Liver (tissue), 9 donors: ENCODE measurements around the gene PEMT. TPM values are rescaled to one million over a fixed set of nuclear protein-coding genes. Genes with fewer than 3 reads are reported as not detected.

ENCODE experiments used
- DNase-seq: peaks from one replicate; pipeline ENCODE4 v3.0.0-alpha.2; 2017; ENCODE audit warnings: low spot score
- H3K27ac ChIP-seq, 2 donors: one replicate each; pipeline ENCODE4 v1.7.0; 2013; ENCODE audit warnings: inconsistent platforms in 2 of 2, low read length in 2 of 2, control low read depth in 1 of 2, low read depth in 1 of 2, mild to moderate bottlenecking in 1 of 2
- H3K27me3 ChIP-seq, 4 donors: one replicate each; pipeline versions ENCODE4 v1.6.1 to v1.7.0; 2013; ENCODE audit warnings: low read length in 3 of 4, inconsistent platforms in 1 of 4, mild to moderate bottlenecking in 1 of 4, moderate library complexity in 1 of 4; ENCODE audit not compliant: control insufficient read depth in 4 of 4, insufficient read depth in 4 of 4
- H3K36me3 ChIP-seq, 4 donors: one replicate each; pipeline versions ENCODE4 v1.6.1 to v1.7.0; 2013; ENCODE audit warnings: low read length in 3 of 4, mild to moderate bottlenecking in 3 of 4, low read depth in 1 of 4, moderate library complexity in 1 of 4; ENCODE audit not compliant: control insufficient read depth in 4 of 4, insufficient read depth in 3 of 4
- H3K4me1 ChIP-seq, 4 donors: one replicate each; pipeline versions ENCODE4 v1.6.1 to v1.7.0; 2013; ENCODE audit warnings: low read length in 3 of 4, mild to moderate bottlenecking in 3 of 4, moderate library complexity in 1 of 4; ENCODE audit not compliant: control insufficient read depth in 4 of 4, insufficient read depth in 4 of 4
- H3K4me3 ChIP-seq, 3 donors: one replicate each; pipeline versions ENCODE4 v1.6.1 to v1.7.0; 2013; ENCODE audit warnings: low read length in 3 of 3, control low read depth in 1 of 3, low read depth in 1 of 3, mild to moderate bottlenecking in 1 of 3
- H3K9ac ChIP-seq, 2 donors: one replicate each; pipeline ENCODE4 v1.7.0; 2013; ENCODE audit warnings: low read length in 2 of 2, mild to moderate bottlenecking in 2 of 2, moderate library complexity in 2 of 2, control low read depth in 1 of 2, low read depth in 1 of 2
- H3K9me3 ChIP-seq, 4 donors: one replicate each; pipeline versions ENCODE4 v1.6.1 to v1.7.0; 2013; ENCODE audit warnings: low read length in 3 of 4; ENCODE audit not compliant: control insufficient read depth in 4 of 4
- EGR1 ChIP-seq, 2 donors: IDR thresholded peaks; 2 replicates each; pipeline ENCODE4 v1.6.1; 2016 to 2018; ENCODE audit warnings: antibody characterized with exemption in 2 of 2, low read depth in 2 of 2
- FOXA1 ChIP-seq: IDR thresholded peaks from 2 replicates; pipeline ENCODE4 v1.6.1; 2016; ENCODE audit warnings: antibody characterized with exemption
- FOXA2 ChIP-seq: IDR thresholded peaks from 2 replicates; pipeline ENCODE4 v1.6.1; 2016; ENCODE audit warnings: antibody characterized with exemption
- GABPA ChIP-seq, 2 donors: IDR thresholded peaks in 1 of 2; conservative IDR thresholded peaks in 1 of 2; 2 replicates each; pipeline ENCODE4 v1.6.1; 2016; ENCODE audit warnings: antibody characterized with exemption in 2 of 2, mild to moderate bottlenecking in 1 of 2, moderate library complexity in 1 of 2
- HNF4A ChIP-seq, 2 donors: conservative IDR thresholded peaks; 2 replicates each; pipeline ENCODE4 v1.6.1; 2016; ENCODE audit warnings: antibody characterized with exemption in 2 of 2, mild to moderate bottlenecking in 2 of 2
- HNF4G ChIP-seq: IDR thresholded peaks from 2 replicates; pipeline ENCODE4 v1.6.1; 2016; ENCODE audit warnings: antibody characterized with exemption
- JUND ChIP-seq, 2 donors: IDR thresholded peaks; 2 replicates each; pipeline ENCODE4 v1.6.1; 2016; ENCODE audit warnings: antibody characterized with exemption in 2 of 2
- NR2F2 ChIP-seq: IDR thresholded peaks from 2 replicates; pipeline ENCODE4 v1.6.1; 2016; ENCODE audit warnings: antibody characterized with exemption
- RAD21 ChIP-seq, 2 donors: IDR thresholded peaks; 2 replicates each; pipeline ENCODE4 v1.6.1; 2016; ENCODE audit warnings: antibody characterized with exemption in 2 of 2, mild to moderate bottlenecking in 2 of 2
- RXRA ChIP-seq, 2 donors: IDR thresholded peaks; 2 replicates each; pipeline ENCODE4 v1.6.1; 2017 to 2018; ENCODE audit warnings: antibody characterized with exemption in 2 of 2, mild to moderate bottlenecking in 1 of 2
- SP1 ChIP-seq: IDR thresholded peaks from 2 replicates; pipeline ENCODE4 v1.6.1; 2018; ENCODE audit warnings: antibody characterized with exemption, mild to moderate bottlenecking
- TAF1 ChIP-seq: conservative IDR thresholded peaks from 2 replicates; pipeline ENCODE4 v1.6.1; 2016; ENCODE audit warnings: antibody characterized with exemption, mild to moderate bottlenecking
- YY1 ChIP-seq: IDR thresholded peaks from 2 replicates; pipeline ENCODE4 v1.6.1; 2016; ENCODE audit warnings: antibody characterized with exemption, mild to moderate bottlenecking
- WGBS: extraction: QIAGEN DNeasy Blood & Tissue Kit; methylation state at CpG from one replicate; pipeline ENCODE4 v1.1.7; 2013; 5-methylcytosine and 5-hydroxymethylcytosine counted together
- polyA plus RNA-seq, 2 donors: library from polyadenylated mRNA; stranded (reverse) in 1 of 2; unstranded in 1 of 2; fragments of 200-250 nt in 1 of 2; fragments of >200 nt in 1 of 2; fragmentation: Nextera tagmentation in 1 of 2; extraction: Ambion mirVana in 1 of 2; gene quantifications; one replicate each; pipeline versions ENCODE4 v1.2.1 to v1.2.3, GENCODE V29; 2013 to 2015
- total RNA-seq, 2 donors: library from RNA; depleted of rRNA; stranded (reverse); fragments of >200 nt; gene quantifications; one replicate each; pipeline ENCODE4 v1.2.3, GENCODE V29; 2014
- TF ChIP-seq, protein P1 (sequence below): IDR thresholded peaks from 2 replicates; pipeline ENCODE4 v1.6.1; 2016; ENCODE audit warnings: antibody characterized with exemption
- TF ChIP-seq, protein P2 (sequence below): IDR thresholded peaks from 2 replicates; pipeline ENCODE4 v1.6.1; 2016; ENCODE audit warnings: antibody characterized with exemption
- TF ChIP-seq, protein P3 (sequence below): IDR thresholded peaks from 2 replicates; pipeline ENCODE4 v1.6.1; 2016; ENCODE audit warnings: antibody characterized with exemption, mild to moderate bottlenecking
- TF ChIP-seq, protein P4 (sequence below): IDR thresholded peaks from 2 replicates; pipeline ENCODE4 v1.6.1; 2016; ENCODE audit warnings: antibody characterized with exemption
- donor health status: healthy.
- donor health status: healthy.
- donor health status: healthy.
- donor health status: healthy.
- donor health status: healthy.

The PEMT gene
- total and polyA plus RNA-seq, 4 donors, result 64.6 to 211 (median 184) TPM

DNA sequence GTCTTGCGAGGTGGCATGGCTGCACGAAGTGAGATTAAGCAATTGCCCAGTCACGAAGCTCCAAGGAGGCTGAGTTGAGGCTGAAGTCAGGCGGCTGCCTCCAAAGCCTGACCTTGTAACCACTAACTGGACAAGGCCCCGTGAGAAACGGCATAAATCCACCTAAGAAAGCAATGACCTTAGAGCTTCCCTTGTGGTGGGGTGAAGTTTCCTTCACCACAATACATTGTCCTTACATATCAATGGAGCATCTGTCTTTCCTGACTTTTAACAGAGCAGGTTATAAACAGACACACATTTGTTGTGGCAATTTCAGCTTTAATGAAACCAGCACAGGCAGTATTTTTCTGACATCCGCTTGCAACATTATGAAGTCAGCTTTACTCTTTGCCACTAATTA, 117.2 kb downstream of the PEMT start:
- 80% methylated on average over 7 of the region's 7 CpGs for WGBS

DNA sequence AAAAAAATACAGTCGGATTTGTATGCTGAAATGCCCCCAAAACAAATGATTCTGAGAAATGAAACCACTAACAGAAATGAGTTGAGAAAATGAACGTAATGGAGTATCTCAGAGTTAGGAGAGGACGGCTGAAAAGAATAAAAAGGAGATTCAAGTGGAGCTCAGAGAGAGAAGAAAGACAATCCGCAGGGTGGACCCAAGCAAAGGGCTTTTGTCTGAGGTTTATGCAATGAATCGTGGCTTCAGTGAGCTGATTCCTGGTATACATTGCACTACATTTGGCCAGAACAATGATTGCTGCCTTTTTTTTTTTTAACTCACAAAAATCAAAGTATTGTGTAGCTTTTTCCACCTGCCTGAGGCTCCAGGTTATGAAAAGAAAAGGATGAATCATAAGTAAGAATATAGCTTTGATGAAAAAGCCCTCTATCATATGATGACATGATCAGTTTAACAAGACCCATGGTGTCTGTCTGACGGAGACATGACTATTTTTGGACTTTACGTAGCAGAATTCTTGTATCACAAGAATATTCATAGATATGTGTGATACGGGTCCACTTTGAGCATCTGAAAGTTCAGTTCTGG, 119.1 kb downstream of the PEMT start:
- H3K27me3 ChIP-seq, result no peaks in the 10 kb centered on the region
- DNase-seq, result no peak
- H3K4me3 ChIP-seq, result no peak overlapping the region
- no peaks in the 10 kb centered on the region for H3K36me3 ChIP-seq
- peaks cover 0 to 8% (median 1%) of the 10 kb centered on the region in 4 donors for H3K4me1 ChIP-seq
- WGBS, result 62% methylated on average over 8 of the region's 8 CpGs
- H3K9me3 ChIP-seq, result no peaks in the 10 kb centered on the region
- TF ChIP-seq HNF4A (conservative IDR thresholded peaks at IDR 0.05), result no peak
- TF ChIP-seq GABPA (IDR thresholded peaks at IDR 0.05 in 1 of 2, conservative IDR thresholded peaks at IDR 0.05 in 1 of 2), result no peak
- TF ChIP-seq, protein P1, sequence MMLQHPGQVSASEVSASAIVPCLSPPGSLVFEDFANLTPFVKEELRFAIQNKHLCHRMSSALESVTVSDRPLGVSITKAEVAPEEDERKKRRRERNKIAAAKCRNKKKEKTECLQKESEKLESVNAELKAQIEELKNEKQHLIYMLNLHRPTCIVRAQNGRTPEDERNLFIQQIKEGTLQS, result no peak
- no peak for TF ChIP-seq YY1
- TF ChIP-seq NR2F2, result no peak
- TF ChIP-seq, protein P2, sequence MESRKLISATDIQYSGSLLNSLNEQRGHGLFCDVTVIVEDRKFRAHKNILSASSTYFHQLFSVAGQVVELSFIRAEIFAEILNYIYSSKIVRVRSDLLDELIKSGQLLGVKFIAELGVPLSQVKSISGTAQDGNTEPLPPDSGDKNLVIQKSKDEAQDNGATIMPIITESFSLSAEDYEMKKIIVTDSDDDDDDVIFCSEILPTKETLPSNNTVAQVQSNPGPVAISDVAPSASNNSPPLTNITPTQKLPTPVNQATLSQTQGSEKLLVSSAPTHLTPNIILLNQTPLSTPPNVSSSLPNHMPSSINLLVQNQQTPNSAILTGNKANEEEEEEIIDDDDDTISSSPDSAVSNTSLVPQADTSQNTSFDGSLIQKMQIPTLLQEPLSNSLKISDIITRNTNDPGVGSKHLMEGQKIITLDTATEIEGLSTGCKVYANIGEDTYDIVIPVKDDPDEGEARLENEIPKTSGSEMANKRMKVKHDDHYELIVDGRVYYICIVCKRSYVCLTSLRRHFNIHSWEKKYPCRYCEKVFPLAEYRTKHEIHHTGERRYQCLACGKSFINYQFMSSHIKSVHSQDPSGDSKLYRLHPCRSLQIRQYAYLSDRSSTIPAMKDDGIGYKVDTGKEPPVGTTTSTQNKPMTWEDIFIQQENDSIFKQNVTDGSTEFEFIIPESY, result no peak
- no peak for TF ChIP-seq JUND (IDR thresholded peaks at IDR 0.05)
- no peak overlapping the region for H3K27ac ChIP-seq
- H3K9ac ChIP-seq, result no peak overlapping the region

More for the DNA sequence above, 117.2 kb downstream of the PEMT start:
- Histone ChIP-seq H3K4me3 (no peak overlapping the region), H3K4me1 (peaks cover 2 to 20% (median 11%) of the 10 kb centered on the region in 4 donors), H3K27me3 (no peaks in the 10 kb centered on the region), H3K9ac (no peak overlapping the region), H3K36me3 (no peaks in the 10 kb centered on the region), H3K27ac (no peak overlapping the region), H3K9me3 (no peaks in the 10 kb centered on the region)
- TF ChIP-seq SP1, result no peak
- TF ChIP-seq HNF4A (conservative IDR thresholded peaks at IDR 0.05), result no peak
- TF ChIP-seq YY1, result no peak
- TF ChIP-seq RXRA (IDR thresholded peaks at IDR 0.05), result no peak
- no peak for TF ChIP-seq FOXA2
- no peak for TF ChIP-seq TAF1
- no peak for TF ChIP-seq EGR1 (IDR thresholded peaks at IDR 0.05; ENCODE audit: low read depth in 2 of 2)
- TF ChIP-seq FOXA1, result no peak
- TF ChIP-seq, protein P3, sequence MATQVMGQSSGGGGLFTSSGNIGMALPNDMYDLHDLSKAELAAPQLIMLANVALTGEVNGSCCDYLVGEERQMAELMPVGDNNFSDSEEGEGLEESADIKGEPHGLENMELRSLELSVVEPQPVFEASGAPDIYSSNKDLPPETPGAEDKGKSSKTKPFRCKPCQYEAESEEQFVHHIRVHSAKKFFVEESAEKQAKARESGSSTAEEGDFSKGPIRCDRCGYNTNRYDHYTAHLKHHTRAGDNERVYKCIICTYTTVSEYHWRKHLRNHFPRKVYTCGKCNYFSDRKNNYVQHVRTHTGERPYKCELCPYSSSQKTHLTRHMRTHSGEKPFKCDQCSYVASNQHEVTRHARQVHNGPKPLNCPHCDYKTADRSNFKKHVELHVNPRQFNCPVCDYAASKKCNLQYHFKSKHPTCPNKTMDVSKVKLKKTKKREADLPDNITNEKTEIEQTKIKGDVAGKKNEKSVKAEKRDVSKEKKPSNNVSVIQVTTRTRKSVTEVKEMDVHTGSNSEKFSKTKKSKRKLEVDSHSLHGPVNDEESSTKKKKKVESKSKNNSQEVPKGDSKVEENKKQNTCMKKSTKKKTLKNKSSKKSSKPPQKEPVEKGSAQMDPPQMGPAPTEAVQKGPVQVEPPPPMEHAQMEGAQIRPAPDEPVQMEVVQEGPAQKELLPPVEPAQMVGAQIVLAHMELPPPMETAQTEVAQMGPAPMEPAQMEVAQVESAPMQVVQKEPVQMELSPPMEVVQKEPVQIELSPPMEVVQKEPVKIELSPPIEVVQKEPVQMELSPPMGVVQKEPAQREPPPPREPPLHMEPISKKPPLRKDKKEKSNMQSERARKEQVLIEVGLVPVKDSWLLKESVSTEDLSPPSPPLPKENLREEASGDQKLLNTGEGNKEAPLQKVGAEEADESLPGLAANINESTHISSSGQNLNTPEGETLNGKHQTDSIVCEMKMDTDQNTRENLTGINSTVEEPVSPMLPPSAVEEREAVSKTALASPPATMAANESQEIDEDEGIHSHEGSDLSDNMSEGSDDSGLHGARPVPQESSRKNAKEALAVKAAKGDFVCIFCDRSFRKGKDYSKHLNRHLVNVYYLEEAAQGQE, result no peak
- TF ChIP-seq JUND (IDR thresholded peaks at IDR 0.05), result no peak
- TF ChIP-seq RAD21 (IDR thresholded peaks at IDR 0.05), result no peak
- TF ChIP-seq, protein P2, result no peak
- TF ChIP-seq, protein P4, sequence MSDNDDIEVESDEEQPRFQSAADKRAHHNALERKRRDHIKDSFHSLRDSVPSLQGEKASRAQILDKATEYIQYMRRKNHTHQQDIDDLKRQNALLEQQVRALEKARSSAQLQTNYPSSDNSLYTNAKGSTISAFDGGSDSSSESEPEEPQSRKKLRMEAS, result no peak
- TF ChIP-seq, protein P1, result no peak
- no peak for TF ChIP-seq HNF4G
- DNase-seq, result no peak
